Endothelial cell of umbilical vein (primary cell): Measurements from ENCODE around the gene RIPK4. TPM values are rescaled to one million over a fixed set of nuclear protein-coding genes. Genes with fewer than 3 reads are reported as not detected.

Source experiments
- BruUV-seq: library from RNA; stranded (reverse); fragments of 400-500 nt; replicated peaks from 2 replicates; lab custom pipeline; 2021; lab: Mats Ljungman, UMichigan
- CTCF ChIA-PET: fragments of 300-600, 350-600 bp; sonication (Branson Sonifier 250); formaldehyde crosslinking; loops from one replicate; lab custom pipeline; 2021; ENCODE audit warnings: antibody characterized with exemption, inconsistent platforms; lab: Charles Lee
- POLR2A ChIA-PET: fragments of 300-600, 350-600 bp; sonication (Branson Sonifier 250); formaldehyde crosslinking; loops from one replicate; lab custom pipeline; 2021; ENCODE audit warnings: antibody characterized with exemption, inconsistent platforms; lab: Charles Lee
- DNase-seq: peaks from one replicate; pipeline ENCODE4 v3.0.0-alpha.2; 2011; ENCODE audit warnings: low read depth, low spot score
- FAIRE-seq: peaks from 2 replicates; lab custom pipeline; 2011; peaks lifted over from hg19 to GRCh38; lab: Jason Lieb, UNC
- H2AFZ ChIP-seq: 2 replicates; pipeline ENCODE4 v1.6.0; 2012; ENCODE audit warnings: low read depth, low read length, control low read depth, inconsistent platforms
- H3K27ac ChIP-seq: 2 replicates; pipeline ENCODE4 v1.5.1; 2011; ENCODE audit warnings: low read depth, mild to moderate bottlenecking, control low read depth, low read length, moderate library complexity; ENCODE audit not compliant: insufficient read depth
- H3K27me3 ChIP-seq, 2 experiments: 2 replicates each; pipeline versions ENCODE4 v1.6.0 to v1.6.1; 2011; ENCODE audit warnings: low read length in 2 of 2, mixed read lengths in 1 of 2; ENCODE audit not compliant: control insufficient read depth in 2 of 2, insufficient read depth in 2 of 2
- H3K36me3 ChIP-seq, 2 experiments: 2 replicates in 1 of 2; 3 replicates in 1 of 2; pipeline ENCODE4 v1.5.1; 2011; ENCODE audit warnings: low read length in 2 of 2, mild to moderate bottlenecking in 1 of 2, moderate library complexity in 1 of 2; ENCODE audit not compliant: control insufficient read depth in 2 of 2, insufficient read depth in 2 of 2; ENCODE audit errors: extremely low read depth in 1 of 2
- H3K4me1 ChIP-seq: 3 replicates; pipeline ENCODE4 v1.5.1; 2011; ENCODE audit warnings: mild to moderate bottlenecking, low read length; ENCODE audit not compliant: control insufficient read depth, insufficient read depth; ENCODE audit errors: extremely low read depth
- H3K4me2 ChIP-seq: 2 replicates; pipeline ENCODE4 v1.6.1; 2011; ENCODE audit warnings: low read length, control low read depth, mixed read lengths; ENCODE audit not compliant: insufficient read depth
- H3K4me3 ChIP-seq, 3 experiments: fragments of 200-600 bp in 1 of 3; sonication (generic), shearing (Covaris generic) in 1 of 3; replicated peaks in 1 of 3; 2 replicates each; pipeline ENCODE4 v1.5.1; 2011 to 2016; ENCODE audit warnings: control low read depth in 3 of 3, low read length in 3 of 3, mild to moderate bottlenecking in 2 of 3, inconsistent platforms in 1 of 3, low read depth in 1 of 3, moderate library complexity in 1 of 3; ENCODE audit not compliant: insufficient read depth in 1 of 3
- H3K79me2 ChIP-seq: 2 replicates; pipeline ENCODE4 v1.6.0; 2012; ENCODE audit warnings: low read length, inconsistent platforms; ENCODE audit not compliant: control insufficient read depth, insufficient read depth
- H3K9ac ChIP-seq: replicated peaks from 2 replicates; pipeline ENCODE3; 2011; ENCODE audit warnings: low read length, control low read depth; ENCODE audit not compliant: insufficient read depth; ENCODE audit errors: extremely low read depth
- H3K9me1 ChIP-seq: replicated peaks from 3 replicates; pipeline ENCODE4 v1.6.0; 2011; ENCODE audit warnings: mild to moderate bottlenecking, low read length; ENCODE audit not compliant: control insufficient read depth, insufficient read depth; ENCODE audit errors: extremely low read depth
- H3K9me3 ChIP-seq: replicated peaks from 2 replicates; pipeline ENCODE4 v1.5.1; 2012; ENCODE audit warnings: low read length, inconsistent platforms; ENCODE audit not compliant: control insufficient read depth, insufficient read depth
- H4K20me1 ChIP-seq: replicated peaks from 2 replicates; pipeline ENCODE3; 2011; ENCODE audit warnings: mild to moderate bottlenecking, low read length; ENCODE audit not compliant: control insufficient read depth, insufficient read depth; ENCODE audit errors: extremely low read depth
- EZH2 ChIP-seq: IDR thresholded peaks from 2 replicates; pipeline ENCODE4 v1.6.1; 2012; ENCODE audit warnings: borderline replicate concordance, low read depth, mild to moderate bottlenecking, moderate library complexity, low read length, inconsistent platforms; ENCODE audit not compliant: severe bottlenecking
- FOS ChIP-seq: IDR thresholded peaks from 2 replicates; pipeline ENCODE4 v1.6.1; 2011; ENCODE audit warnings: mild to moderate bottlenecking, low read length, moderate library complexity, borderline replicate concordance; ENCODE audit not compliant: insufficient read depth
- GATA2 ChIP-seq: IDR thresholded peaks from 2 replicates; pipeline ENCODE4 v1.7.0; 2011; ENCODE audit warnings: low read depth, mild to moderate bottlenecking, moderate library complexity, mixed read lengths, low read length; ENCODE audit not compliant: insufficient read length, insufficient read depth
- JUN ChIP-seq: IDR thresholded peaks from 2 replicates; pipeline ENCODE4 v1.6.1; 2011; ENCODE audit warnings: borderline replicate concordance, low read depth; ENCODE audit not compliant: insufficient read length, insufficient read depth
- MYC ChIP-seq: IDR thresholded peaks from one replicate; pipeline ENCODE4 v1.6.1; 2011; ENCODE audit warnings: mild to moderate bottlenecking, low read depth, low read length
- POLR2A ChIP-seq: IDR thresholded peaks from 2 replicates; pipeline ENCODE4 v1.6.1; 2012; ENCODE audit warnings: low read depth, mild to moderate bottlenecking, control low read depth, low read length
- POLR2AphosphoS5 ChIP-seq: IDR thresholded peaks from 2 replicates; pipeline ENCODE4 v1.6.1; 2012; ENCODE audit warnings: low read depth, mild to moderate bottlenecking, control low read depth, low read length, moderate library complexity; ENCODE audit not compliant: insufficient read depth
- dilution Hi-C: fragments of 300-500 bp; cut with MboI; formaldehyde crosslinking; loops from one replicate; pipeline ENCODE4 v1.15.0; 2019; ENCODE audit warnings: low sequenced_read_pairs; ENCODE audit not compliant: extremely low pct_ligation_motif_present
- intact Hi-C: fragments of 100-400 bp; cut with micrococcal nuclease; formaldehyde crosslinking; loops from one replicate; pipeline ENCODE4 v1.10.0; 2022
- polyA plus RNA-seq, 4 experiments: library from polyadenylated mRNA; depleted of rRNA in 3 of 4; stranded (reverse) in 3 of 4; unstranded in 1 of 4; fragments of >200 nt; gene quantifications; 2 replicates each; pipeline versions ENCODE4 v1.2.1 to v1.2.3, GENCODE V29; 2011 to 2012; ENCODE audit warnings: missing spikeins in 1 of 4
- total RNA-seq: library from RNA; stranded (reverse); gene quantifications from 2 replicates; pipeline ENCODE4 v1.2.3, GENCODE V29; 2021
- TF ChIP-seq, protein P1 (sequence below), 2 donors: IDR thresholded peaks; 1 replicate in 1 of 2; 2 replicates in 1 of 2; pipeline ENCODE4 v1.5.1; 2011; ENCODE audit warnings: low read length in 2 of 2, mild to moderate bottlenecking in 2 of 2, moderate library complexity in 2 of 2, control low read depth in 1 of 2, inconsistent platforms in 1 of 2, low read depth in 1 of 2; ENCODE audit not compliant: insufficient read depth in 1 of 2; ENCODE audit errors: extremely low read depth in 1 of 2
- TF ChIP-seq, protein P2 (sequence below): IDR thresholded peaks from 2 replicates; pipeline ENCODE4 v1.6.1; 2011; ENCODE audit not compliant: insufficient read depth, insufficient read length

RIPK4 gene
- total and polyA plus RNA-seq, 2 donors (not counting 3 experiments of a cell fraction or from before 2014, with no cell fraction given): not detected

DNA sequence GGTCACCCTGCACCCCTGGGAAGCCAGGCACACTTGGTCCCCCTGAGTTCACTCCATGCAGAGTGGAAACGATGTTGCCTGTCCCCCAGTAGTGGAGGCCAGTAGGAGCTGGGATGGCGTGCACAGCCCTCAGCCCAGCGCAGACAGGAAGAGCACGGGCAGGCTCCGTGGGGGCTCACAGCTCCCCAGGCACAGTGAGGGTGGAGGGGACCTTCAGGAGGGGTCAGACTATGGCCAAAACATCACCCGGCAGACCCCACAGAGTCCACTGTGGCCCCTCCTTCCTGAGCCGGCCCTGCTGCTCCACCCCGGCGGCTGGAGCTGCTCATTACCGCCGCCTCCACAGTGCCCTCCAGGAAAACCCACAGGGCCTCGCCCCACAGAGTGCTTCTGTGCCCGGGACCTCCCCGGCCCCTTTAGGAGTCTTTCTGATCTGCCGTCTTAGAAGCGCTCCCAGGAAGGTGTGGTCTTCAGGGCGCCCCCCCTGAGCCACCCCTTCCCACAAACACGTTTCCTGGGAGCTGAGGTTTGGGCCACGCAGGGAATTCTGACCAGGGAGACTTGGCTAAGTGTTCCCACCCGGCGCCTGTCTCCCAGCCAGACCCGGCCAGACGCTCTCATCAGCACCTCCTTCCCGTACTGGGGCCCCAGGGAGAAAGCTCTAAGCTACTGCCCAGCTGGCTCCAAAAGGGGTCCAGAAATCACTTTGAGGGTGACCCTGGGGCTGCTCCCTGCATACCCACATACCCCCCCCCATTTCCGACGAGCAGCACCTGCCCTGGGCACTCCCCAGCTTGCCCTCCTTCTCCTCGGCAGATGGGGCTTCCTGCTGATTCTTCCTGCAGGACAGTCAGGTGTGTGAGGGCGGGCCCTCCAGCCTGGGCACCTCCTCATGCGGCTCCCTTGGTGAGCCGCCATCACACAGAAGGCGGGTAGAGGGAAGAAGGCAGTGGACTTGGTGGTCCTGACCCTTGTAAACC lies 38.8 kb downstream of the RIPK4 start:
- BruUV-seq: no TSS peak
- POLR2A ChIA-PET: no interaction called here

More for the DNA sequence above, 38.8 kb downstream of the RIPK4 start:
- Histone ChIP-seq H3K4me3 (no peak overlapping the region), H3K27ac (no peak overlapping the region), H4K20me1 (no peaks in the 10 kb centered on the region), H3K36me3 (no peaks in the 10 kb centered on the region), H3K9me3 (no peaks in the 10 kb centered on the region), H3K9me1 (no peaks in the 10 kb centered on the region), H3K27me3 (peaks cover 18 to 20% of the 10 kb centered on the region in 2 experiments), H3K9ac (no peak overlapping the region), H2AFZ (no peak overlapping the region), H3K4me1 (no peaks in the 10 kb centered on the region), H3K79me2 (no peaks in the 10 kb centered on the region), H3K4me2 (no peak overlapping the region)
- FAIRE-seq: no peak
- no peak for DNase-seq
- dilution Hi-C loops: no loop called here
- intact Hi-C loops: no loop called here
- CTCF ChIA-PET: interaction anchor here (1.2 kb wide), 1 partner anchor 50 kb away, joined by 3 read pairs; no protein-coding TSS in a partner anchor
- TF ChIP-seq POLR2AphosphoS5 (no peak), EZH2 (no peak), MYC (no peak), JUN (no peak), FOS (no peak), GATA2 (no peak), POLR2A (no peak)
- TF ChIP-seq, protein P1, sequence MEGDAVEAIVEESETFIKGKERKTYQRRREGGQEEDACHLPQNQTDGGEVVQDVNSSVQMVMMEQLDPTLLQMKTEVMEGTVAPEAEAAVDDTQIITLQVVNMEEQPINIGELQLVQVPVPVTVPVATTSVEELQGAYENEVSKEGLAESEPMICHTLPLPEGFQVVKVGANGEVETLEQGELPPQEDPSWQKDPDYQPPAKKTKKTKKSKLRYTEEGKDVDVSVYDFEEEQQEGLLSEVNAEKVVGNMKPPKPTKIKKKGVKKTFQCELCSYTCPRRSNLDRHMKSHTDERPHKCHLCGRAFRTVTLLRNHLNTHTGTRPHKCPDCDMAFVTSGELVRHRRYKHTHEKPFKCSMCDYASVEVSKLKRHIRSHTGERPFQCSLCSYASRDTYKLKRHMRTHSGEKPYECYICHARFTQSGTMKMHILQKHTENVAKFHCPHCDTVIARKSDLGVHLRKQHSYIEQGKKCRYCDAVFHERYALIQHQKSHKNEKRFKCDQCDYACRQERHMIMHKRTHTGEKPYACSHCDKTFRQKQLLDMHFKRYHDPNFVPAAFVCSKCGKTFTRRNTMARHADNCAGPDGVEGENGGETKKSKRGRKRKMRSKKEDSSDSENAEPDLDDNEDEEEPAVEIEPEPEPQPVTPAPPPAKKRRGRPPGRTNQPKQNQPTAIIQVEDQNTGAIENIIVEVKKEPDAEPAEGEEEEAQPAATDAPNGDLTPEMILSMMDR (IDR thresholded peaks at IDR 0.05; ENCODE audit: extremely low read depth in 1 of 2, insufficient read depth in 1 of 2, low read depth in 1 of 2, low read length in 2 of 2): no peak
- TF ChIP-seq, protein P2, sequence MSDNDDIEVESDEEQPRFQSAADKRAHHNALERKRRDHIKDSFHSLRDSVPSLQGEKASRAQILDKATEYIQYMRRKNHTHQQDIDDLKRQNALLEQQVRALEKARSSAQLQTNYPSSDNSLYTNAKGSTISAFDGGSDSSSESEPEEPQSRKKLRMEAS: no peak
